GM06990 (cell line): ENCODE measurements around the gene CYP2J2.

ENCODE experiments used
- DNase-seq: peaks from one replicate; pipeline ENCODE4 v3.0.0-alpha.2; 2011; ENCODE audit not compliant: insufficient read length; ENCODE audit errors: extremely low read depth
- H3K27me3 ChIP-seq: replicated peaks from 2 replicates; pipeline ENCODE4 v1.6.0; 2011; ENCODE audit warnings: low read length; ENCODE audit not compliant: control insufficient read depth, insufficient read depth
- H3K36me3 ChIP-seq: 2 replicates; pipeline ENCODE4 v1.5.1; 2011; ENCODE audit warnings: low read length; ENCODE audit not compliant: control insufficient read depth, insufficient read depth
- H3K4me3 ChIP-seq: replicated peaks from 2 replicates; pipeline ENCODE4 v1.5.1; 2011; ENCODE audit warnings: low read depth, mild to moderate bottlenecking, control low read depth, low read length
- TF ChIP-seq, protein P1 (sequence below): IDR thresholded peaks from 2 replicates; pipeline ENCODE4 v1.5.1; 2011; ENCODE audit warnings: low read length, control low read depth, mild to moderate bottlenecking, inconsistent platforms; ENCODE audit not compliant: insufficient read depth, poor library complexity, severe bottlenecking

The CYP2J2 gene

DNA sequence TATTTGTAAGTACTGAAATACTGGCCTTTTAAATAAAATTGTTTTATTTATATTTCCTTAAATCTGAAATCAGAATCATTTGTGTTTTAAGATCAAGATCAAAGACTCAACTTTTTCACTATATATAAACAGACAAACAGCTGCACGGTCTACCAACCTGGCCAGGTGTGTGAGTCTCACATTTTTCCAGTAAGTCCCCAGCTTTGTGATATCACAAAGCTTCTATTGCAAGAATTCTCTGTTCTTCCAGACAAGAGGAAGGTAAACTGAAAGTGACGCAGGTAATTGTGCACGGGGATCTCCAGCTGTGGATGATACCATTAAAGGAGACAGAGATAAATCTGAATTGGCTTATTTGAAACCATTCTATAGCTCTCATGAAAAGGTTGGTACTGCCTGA, 41.2 kb upstream of the CYP2J2 start:
- Histone ChIP-seq H3K4me3 (no peak overlapping the region), H3K27me3 (no peaks in the 10 kb centered on the region), H3K36me3 (no peaks in the 10 kb centered on the region)
- no peak for DNase-seq
- TF ChIP-seq, protein P1, sequence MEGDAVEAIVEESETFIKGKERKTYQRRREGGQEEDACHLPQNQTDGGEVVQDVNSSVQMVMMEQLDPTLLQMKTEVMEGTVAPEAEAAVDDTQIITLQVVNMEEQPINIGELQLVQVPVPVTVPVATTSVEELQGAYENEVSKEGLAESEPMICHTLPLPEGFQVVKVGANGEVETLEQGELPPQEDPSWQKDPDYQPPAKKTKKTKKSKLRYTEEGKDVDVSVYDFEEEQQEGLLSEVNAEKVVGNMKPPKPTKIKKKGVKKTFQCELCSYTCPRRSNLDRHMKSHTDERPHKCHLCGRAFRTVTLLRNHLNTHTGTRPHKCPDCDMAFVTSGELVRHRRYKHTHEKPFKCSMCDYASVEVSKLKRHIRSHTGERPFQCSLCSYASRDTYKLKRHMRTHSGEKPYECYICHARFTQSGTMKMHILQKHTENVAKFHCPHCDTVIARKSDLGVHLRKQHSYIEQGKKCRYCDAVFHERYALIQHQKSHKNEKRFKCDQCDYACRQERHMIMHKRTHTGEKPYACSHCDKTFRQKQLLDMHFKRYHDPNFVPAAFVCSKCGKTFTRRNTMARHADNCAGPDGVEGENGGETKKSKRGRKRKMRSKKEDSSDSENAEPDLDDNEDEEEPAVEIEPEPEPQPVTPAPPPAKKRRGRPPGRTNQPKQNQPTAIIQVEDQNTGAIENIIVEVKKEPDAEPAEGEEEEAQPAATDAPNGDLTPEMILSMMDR = no peak

DNA sequence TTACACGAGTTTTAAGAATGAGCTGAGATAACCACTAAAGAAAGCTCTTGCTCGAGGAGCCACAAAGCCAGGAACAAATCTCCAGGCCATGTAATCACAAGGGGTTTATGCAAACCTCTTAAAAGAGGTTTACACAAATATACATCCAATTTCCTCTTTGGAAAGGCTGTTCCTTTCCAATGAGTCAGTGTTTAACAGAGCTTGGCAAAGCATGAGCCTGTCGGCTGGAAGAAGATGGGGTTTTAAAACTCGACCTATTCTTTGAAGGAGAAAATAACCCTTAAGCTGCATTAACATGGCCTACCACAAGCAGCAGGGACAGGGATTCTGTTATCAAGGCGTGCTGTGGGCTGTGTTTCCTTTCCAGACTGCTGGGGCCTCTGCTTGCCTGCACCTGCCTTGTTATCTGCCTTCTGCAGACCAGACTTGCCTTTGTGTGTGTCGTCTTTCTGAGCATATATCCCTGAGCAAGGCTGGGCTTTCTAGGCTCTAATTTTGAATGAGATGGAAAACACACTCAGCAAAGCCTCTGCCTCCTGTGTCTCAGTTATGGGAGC, 40.6 kb upstream of the CYP2J2 start:
- no peak for DNase-seq
- no peak overlapping the region for H3K4me3 ChIP-seq
- H3K27me3 ChIP-seq = no peaks in the 10 kb centered on the region
- H3K36me3 ChIP-seq = no peaks in the 10 kb centered on the region
- TF ChIP-seq, protein P1 = no peak

DNA sequence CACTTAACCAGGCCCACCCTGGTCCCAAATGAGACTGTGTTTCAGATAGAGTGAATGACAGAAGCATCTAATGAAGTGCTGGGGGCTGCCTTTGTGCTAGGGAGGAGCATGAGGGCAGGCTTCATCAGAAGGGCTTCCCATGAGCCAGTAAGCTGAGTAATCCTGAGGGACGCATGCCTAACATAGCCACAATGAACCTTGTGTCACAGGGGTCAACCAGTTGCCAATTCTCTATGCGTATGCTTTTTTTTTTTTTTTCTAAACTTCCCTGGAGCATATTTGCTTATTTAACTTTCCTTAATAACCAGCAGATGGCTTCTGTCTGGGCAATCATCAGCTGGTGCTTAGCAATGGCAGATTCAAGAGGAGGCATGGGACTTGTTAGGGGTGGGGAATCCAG, 25.5 kb upstream of the CYP2J2 start:
- TF ChIP-seq, protein P1 = no peak
- Histone ChIP-seq H3K27me3 (no peaks in the 10 kb centered on the region), H3K36me3 (no peaks in the 10 kb centered on the region), H3K4me3 (no peak overlapping the region)
- no peak for DNase-seq

DNA sequence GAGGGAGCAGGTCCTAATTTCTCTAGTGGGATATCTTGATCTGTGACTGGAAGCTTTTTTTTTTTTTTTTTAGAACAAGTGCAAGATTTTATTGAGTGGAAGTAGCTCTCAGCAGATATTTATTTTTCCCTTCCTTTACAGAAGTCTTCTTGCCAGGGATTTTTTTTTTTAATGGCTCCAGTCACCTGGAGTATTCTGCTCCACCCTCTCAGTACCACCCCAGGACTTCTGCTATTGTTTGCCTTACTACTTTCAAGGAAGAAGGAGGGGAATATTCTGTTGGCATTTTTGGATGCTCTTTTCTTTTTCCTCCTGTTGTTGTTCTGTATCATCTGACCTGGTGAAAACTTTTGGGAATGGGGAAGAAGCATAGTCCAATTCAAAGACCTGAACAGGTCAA, 23.1 kb upstream of the CYP2J2 start:
- H3K27me3 ChIP-seq = no peaks in the 10 kb centered on the region
- DNase-seq = no peak
- H3K4me3 ChIP-seq = no peak overlapping the region
- TF ChIP-seq, protein P1 = no peak
- H3K36me3 ChIP-seq = no peaks in the 10 kb centered on the region

DNA sequence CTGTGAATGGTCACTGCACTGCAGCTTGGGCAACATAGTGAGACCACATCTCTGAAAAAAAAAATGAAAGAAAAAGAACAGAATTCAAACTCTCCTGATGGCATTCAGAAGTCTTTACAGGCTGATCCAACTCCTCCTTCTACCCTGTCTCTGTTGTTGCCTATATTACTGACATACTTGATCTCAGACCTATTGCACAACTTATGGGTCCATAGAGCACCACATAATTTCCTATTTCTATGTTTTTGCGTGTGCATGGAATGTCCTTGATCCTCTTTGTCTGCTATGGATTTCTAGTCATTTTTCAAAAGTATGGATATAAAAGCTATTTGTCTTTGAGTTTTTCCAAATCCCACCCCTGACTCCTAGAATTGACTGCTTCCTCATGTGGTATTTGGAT, 22.4 kb upstream of the CYP2J2 start:
- no peak for DNase-seq
- no peak overlapping the region for H3K4me3 ChIP-seq
- H3K27me3 ChIP-seq = no peaks in the 10 kb centered on the region
- TF ChIP-seq, protein P1 = no peak
- H3K36me3 ChIP-seq = no peaks in the 10 kb centered on the region
